ENCODE data around the gene WNT5B. TPM values are rescaled to one million over a fixed set of nuclear protein-coding genes. Genes with fewer than 3 reads are reported as not detected.

WNT5B gene
- total RNA-seq: 0.76 and 0.89 TPM in 2 replicates

DNA sequence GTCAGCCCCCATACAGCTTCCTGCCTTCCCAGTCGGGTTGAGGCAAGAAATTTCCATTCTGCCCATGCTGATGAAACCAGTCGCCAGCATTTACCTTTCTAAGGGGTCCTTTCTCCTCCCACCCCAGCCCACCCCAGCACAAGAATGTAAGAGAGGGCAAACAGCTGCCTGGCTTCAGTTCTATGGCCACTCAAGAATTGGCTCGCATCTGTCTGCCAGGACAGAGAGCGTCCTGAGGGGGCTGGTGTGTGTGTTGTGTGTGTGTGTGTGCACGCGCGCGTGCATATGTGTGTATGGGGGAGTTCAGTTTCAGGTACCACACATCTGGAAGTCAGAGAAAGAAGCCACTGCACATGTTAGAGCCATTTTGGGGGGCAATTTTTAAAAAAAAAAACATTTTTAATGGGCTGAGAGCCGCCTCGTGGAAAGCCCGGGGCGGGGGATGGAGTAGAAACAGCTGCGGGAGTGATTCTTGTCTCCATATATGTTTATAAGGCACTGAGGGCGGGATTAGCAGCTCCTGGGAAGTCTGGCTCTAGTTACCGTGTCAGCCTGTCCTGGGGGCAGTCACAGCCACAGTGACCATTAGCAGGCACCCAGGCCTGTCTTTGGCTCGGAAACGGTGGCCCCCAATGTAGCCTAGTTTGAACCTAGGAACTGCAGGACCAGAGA, at the start of gene WNT5B:
Gene WNT5B (plus strand): TSS at position 566 of the 672 bp plus-strand sequence. CDS start 2,124 bp downstream, outside the sequence.
- Mint-ChIP-seq H3K27me3 (peaks cover 69% of the 10 kb centered on the region), H3K9me3 (no peaks in the 10 kb centered on the region), H3K4me1 (peaks cover 9% of the 10 kb centered on the region), H3K36me3 (ENCODE audit: low read depth) (no peaks in the 10 kb centered on the region), H3K27ac (no peak within 1 kb of the TSS), H3K4me3 (peak within 1 kb of the TSS; percentile 53)
- no peak for DNase-seq
- intact Hi-C loops (cut with micrococcal nuclease): no loop called here

DNA sequence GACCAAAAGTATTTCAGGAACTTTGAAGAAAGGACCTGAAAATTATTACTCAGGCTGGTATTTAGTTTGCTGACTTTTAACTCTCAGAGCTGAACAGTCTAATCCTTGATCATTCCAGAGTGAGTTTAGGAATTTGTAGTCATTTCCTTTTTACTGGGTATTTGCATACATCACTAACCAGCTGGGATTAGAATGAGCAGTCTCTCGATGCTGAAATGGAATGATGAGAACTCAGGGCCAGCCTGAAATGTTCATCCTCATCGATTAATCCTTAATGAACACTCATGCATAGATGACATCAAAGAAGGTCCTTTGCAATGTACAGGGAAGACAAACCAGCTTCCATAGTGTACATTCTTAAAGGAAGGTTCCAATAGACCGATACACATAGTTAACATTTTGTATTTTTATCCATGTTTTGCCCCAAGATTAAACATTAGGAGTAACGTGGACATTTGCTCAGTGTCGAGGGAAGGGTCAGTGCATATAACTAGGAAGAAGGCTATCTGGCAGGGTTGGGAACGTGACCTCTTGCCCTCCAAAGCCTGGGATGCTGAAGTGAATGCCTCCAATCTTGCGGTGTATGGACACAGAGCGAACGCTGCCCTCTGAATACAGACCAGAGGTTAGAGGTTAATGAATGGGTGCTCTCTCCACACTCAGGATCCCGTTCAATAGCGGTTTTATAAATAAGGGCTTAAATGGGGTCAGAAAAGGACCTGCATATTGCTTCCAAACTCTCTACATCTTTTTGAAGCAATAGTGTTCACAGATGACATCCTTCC, 49.2 kb upstream of the WNT5B start:
- Mint-ChIP-seq H3K4me1 (peaks cover 6% of the 10 kb centered on the region), H3K27me3 (no peaks in the 10 kb centered on the region), H3K27ac (no peak overlapping the region), H3K4me3 (no peak overlapping the region), H3K9me3 (no peaks in the 10 kb centered on the region), H3K36me3 (ENCODE audit: low read depth) (peaks cover 4% of the 10 kb centered on the region)
- no peak for DNase-seq
- intact Hi-C loops (cut with micrococcal nuclease): loop anchor here (5.0 to 10.0 kb wide), 2 partner anchors 48 to 375 kb away; no protein-coding TSS in a partner anchor

DNA sequence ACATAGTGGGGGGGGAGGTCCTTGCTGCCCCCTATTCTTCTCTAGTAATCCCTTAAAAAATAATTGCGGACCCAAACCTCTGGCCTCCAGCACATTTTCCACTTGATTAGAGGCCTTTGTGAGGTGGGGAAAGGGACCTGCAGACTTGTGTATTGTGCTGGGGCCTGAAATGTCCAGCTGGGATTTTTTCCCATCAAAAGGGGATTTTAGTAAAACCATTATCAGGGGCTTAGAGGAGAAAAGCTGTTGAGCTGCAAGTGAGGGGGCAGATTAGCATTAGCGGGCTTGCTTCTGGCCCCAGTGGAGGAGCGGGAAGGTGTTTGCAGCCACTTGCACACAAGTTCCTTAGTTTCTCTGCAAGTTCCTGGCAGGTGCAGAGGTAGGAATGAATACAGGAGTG, 48.5 kb upstream of the WNT5B start:
- Mint-ChIP-seq H3K9me3 (no peaks in the 10 kb centered on the region), H3K27me3 (no peaks in the 10 kb centered on the region), H3K27ac (no peak overlapping the region), H3K4me1 (peaks cover 6% of the 10 kb centered on the region), H3K4me3 (no peak overlapping the region), H3K36me3 (ENCODE audit: low read depth) (peaks cover 4% of the 10 kb centered on the region)
- intact Hi-C loops (cut with micrococcal nuclease): loop anchor here (5.0 to 10.0 kb wide), 2 partner anchors 48 to 376 kb away; no protein-coding TSS in a partner anchor
- DNase-seq: no peak

DNA sequence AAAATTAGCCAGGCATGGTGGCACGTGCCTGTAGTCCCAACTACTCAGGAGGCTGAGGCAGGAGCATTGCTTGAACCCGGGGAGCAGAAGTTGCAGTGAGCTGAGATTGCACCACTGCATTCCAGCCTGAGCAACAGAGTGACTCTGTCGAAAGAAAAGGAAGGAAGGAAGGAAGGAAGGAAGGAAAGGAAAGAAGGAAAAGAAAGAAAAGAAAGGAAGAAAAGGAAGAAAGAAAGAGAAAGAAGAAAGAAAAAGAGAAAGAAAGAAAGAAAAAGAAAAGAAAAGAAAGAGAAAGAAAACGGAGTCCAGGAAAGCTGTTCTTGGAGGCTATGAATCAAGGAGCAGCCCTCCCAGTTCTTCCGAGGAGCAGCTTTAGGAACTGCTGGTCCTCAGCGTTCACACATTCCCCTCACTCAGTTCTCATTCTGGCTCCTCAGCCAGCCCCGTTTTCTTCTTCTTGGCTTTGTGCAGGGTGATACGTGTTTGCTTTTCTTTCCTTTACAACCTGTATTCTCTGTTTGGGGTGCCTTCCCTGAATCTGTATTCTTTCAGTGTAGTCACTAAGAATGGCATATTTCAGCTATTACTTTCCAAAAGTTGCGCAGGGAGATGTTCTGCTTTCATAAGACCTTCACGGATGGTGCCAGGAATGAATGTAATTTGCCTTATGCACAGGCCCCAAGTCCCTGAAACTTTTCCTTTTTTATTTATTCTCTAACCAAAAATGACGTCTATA, 46.9 kb upstream of the WNT5B start:
- DNase-seq: no peak
- Mint-ChIP-seq H3K9me3 (no peaks in the 10 kb centered on the region), H3K4me3 (no peak overlapping the region), H3K27me3 (no peaks in the 10 kb centered on the region), H3K27ac (no peak overlapping the region), H3K36me3 (ENCODE audit: low read depth) (peaks cover 4% of the 10 kb centered on the region), H3K4me1 (peaks cover 6% of the 10 kb centered on the region)
- intact Hi-C loops (cut with micrococcal nuclease): loop anchor here (2.0 to 10.0 kb wide), 3 partner anchors 50 to 377 kb away; no protein-coding TSS in a partner anchor

DNA sequence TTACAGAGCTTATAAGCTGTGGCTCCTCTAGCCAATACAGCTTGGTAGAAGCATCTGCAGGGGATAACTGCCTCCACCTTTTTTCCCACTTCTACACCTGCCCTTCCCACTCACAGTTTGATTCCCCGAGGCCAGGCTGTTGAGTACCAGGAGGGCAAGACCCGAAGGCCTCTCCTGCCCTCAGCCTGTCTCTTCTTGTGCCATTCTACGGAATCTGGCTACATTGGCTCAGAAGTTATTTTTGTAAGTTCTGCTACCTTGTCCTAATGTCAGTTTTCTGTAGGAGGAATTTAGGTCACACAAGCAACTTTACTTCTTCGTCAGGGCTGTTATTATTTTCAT, 46.4 kb upstream of the WNT5B start:
- Mint-ChIP-seq H3K9me3 (no peaks in the 10 kb centered on the region), H3K4me1 (peaks cover 7% of the 10 kb centered on the region), H3K36me3 (ENCODE audit: low read depth) (peaks cover 4% of the 10 kb centered on the region), H3K27ac (no peak overlapping the region), H3K4me3 (no peak overlapping the region), H3K27me3 (no peaks in the 10 kb centered on the region)
- intact Hi-C loops (cut with micrococcal nuclease): loop anchor here (1.0 to 10.0 kb wide), 4 partner anchors 50 to 464 kb away; no protein-coding TSS in a partner anchor
- DNase-seq: no peak

DNA sequence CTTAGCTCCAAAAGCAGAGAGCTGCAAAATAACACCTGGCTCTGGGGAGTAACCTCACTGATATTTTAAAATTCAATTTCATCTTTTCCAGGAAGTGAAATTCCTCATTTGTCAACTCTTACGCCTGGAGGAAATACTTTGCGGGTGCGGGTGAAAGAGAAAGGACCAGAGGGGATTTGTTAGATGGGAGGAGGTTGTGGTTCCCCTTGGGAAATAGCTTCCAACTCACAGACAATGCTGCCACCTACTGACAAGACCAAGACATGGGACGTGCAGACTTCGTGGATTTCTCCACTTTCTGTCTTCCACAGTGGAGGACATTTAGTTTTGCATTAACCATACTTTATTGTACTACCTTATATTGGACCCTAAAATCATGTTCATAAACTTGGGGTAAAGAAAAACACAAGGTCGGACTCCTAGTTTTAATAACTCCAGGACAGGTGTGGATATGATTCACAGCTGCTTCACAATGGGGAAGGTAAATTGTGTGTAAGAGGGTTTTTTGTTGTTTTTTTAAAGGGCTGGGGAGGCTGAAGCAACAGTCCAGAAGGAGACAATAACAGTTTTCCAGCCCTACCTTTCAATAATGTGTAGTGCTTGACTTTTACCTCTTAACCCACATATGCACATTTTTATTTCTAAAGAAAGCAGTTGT, 45.5 kb upstream of the WNT5B start:
- H3K27me3 Mint-ChIP-seq: no peaks in the 10 kb centered on the region
- DNase-seq: peak; percentile 91
- peaks cover 6% of the 10 kb centered on the region for H3K36me3 Mint-ChIP-seq (ENCODE audit: low read depth)
- H3K4me1 Mint-ChIP-seq: peaks cover 14% of the 10 kb centered on the region
- no peaks in the 10 kb centered on the region for H3K9me3 Mint-ChIP-seq
- no peak overlapping the region for H3K4me3 Mint-ChIP-seq
- intact Hi-C loops (cut with micrococcal nuclease): loop anchor here (1.0 to 10.0 kb wide), 4 partner anchors 51 to 465 kb away; no protein-coding TSS in a partner anchor
- H3K27ac Mint-ChIP-seq: no peak overlapping the region

DNA sequence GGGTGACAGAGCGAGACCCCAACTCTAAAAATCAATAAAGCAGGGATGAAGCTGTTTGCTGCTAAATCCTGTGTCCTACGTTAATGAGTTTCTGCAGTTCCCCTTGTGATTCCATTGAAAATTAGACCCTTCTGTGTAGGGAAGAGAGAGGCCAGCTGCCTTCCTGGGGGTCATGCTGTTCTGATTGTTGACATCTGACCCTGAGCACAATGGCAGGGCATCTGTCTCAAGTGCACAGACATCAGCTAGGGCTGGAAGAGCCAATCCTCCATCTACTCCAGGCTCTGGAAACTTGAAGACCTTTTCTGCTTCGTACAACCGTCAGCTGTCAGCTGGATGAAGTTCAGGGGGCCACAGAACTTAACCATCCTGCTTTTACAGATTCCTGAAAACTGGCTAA, 44.7 kb upstream of the WNT5B start:
- H3K36me3 Mint-ChIP-seq (ENCODE audit: low read depth): peaks cover 10% of the 10 kb centered on the region
- no peak overlapping the region for H3K27ac Mint-ChIP-seq
- H3K4me1 Mint-ChIP-seq: peaks cover 18% of the 10 kb centered on the region
- intact Hi-C loops (cut with micrococcal nuclease): loop anchor here (5.0 to 10.0 kb wide), 2 partner anchors 52 to 380 kb away; no protein-coding TSS in a partner anchor
- H3K4me3 Mint-ChIP-seq: no peak overlapping the region
- H3K27me3 Mint-ChIP-seq: no peaks in the 10 kb centered on the region
- DNase-seq: no peak
- H3K9me3 Mint-ChIP-seq: no peaks in the 10 kb centered on the region

DNA sequence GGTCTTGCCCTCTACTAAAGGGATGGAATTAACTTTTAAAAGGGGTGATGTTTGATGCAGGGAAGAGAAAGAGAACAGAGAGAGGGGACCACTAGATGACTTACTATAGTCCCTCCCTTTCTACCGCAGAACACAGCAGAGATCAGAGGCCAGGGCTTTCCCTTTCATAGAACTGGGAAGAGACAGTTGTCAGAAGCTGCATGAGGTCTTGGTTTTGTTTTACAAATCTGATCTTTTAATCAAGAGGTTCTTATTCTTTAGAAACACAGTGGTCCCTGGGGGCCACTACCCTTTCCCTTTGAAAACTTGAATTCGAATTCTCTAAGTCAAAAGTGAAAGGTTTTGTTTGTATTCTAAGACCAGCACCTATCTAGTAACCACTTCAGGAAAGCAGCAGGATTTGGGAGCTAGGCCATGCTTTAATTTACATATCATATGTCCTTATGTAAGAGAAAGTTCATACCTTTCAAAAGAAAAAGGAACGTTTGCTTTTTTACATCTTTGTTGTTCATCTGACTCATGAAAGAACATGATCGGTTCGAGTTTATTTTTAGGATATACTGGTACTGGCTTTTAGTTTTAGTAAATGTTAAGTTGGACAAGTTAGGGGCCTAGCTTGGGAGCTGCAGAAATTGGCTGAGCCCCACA, 41.0 kb upstream of the WNT5B start:
- Mint-ChIP-seq H3K36me3 (ENCODE audit: low read depth) (peaks cover 28% of the 10 kb centered on the region), H3K27ac (no peak overlapping the region), H3K4me3 (peak overlapping the region; percentile 24), H3K4me1 (peaks cover 47% of the 10 kb centered on the region), H3K27me3 (no peaks in the 10 kb centered on the region), H3K9me3 (no peaks in the 10 kb centered on the region)
- DNase-seq: no peak
- intact Hi-C loops (cut with micrococcal nuclease): loop anchor here (10.0 kb wide), 1 partner anchor 383 kb away; no protein-coding TSS in a partner anchor

DNA sequence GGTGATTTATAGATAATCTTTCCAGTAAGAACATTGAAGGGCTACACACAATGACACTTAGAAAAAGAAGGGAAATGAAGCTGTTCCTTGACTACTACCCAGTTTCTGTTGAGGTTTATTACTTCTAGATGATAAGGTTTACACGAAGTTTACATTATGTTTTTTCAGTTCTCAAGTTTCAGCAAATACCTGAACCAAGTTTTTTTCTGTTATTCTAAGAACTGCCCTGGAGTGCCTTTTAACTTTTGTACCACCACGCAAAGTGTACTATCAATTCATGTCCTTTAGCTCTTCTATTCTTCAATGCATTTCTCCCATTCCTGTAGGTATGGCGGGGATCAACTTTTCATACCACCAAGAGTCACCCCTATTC, 40.5 kb upstream of the WNT5B start:
- no peaks in the 10 kb centered on the region for H3K9me3 Mint-ChIP-seq
- H3K36me3 Mint-ChIP-seq (ENCODE audit: low read depth): peaks cover 28% of the 10 kb centered on the region
- H3K4me3 Mint-ChIP-seq: peak overlapping the region; percentile 24
- intact Hi-C loops (cut with micrococcal nuclease): loop anchor here (10.0 kb wide), 1 partner anchor 384 kb away; no protein-coding TSS in a partner anchor
- no peak for DNase-seq
- no peaks in the 10 kb centered on the region for H3K27me3 Mint-ChIP-seq
- H3K4me1 Mint-ChIP-seq: peaks cover 45% of the 10 kb centered on the region
- no peak overlapping the region for H3K27ac Mint-ChIP-seq

DNA sequence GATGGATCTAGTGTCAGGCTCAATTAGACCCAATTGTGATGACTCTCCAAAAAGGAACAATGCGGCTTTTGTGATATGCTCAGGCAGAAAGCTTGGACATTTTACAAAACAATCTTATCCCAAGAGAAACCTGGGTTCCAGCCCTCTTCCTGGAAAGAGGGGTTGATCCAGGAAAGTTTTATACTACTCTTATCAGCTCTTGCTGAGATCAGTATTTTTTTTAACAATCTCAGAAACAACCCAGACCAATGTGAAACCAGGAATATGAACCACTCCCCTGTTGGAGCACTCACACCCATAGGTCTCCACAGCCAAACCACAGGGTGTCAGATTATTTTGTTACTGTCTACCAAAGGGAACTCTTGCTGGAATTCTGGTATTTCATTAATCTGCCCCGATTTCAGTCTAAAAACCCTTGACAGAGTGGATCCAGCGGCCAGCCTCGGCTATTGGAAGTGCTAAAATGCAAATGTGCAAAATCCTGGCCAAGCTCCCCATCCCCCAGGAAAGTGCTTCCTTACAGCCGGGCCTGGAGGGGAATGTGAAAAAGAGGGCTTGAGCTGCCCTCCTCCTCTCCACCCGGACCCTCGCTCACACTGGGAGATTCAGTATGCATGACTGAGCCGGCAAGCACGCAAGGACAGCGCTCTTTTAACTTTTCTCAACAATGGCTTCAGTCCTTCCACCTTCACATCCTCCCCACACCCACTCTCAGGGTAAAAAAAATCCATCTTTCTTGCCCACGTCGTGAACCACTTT, 38.6 kb upstream of the WNT5B start:
- H3K4me1 Mint-ChIP-seq: peaks cover 51% of the 10 kb centered on the region
- DNase-seq: no peak
- H3K27ac Mint-ChIP-seq: peak overlapping the region; percentile 66
- H3K9me3 Mint-ChIP-seq: peaks cover 4% of the 10 kb centered on the region
- H3K36me3 Mint-ChIP-seq (ENCODE audit: low read depth): peaks cover 28% of the 10 kb centered on the region
- peak overlapping the region; percentile 99 for H3K4me3 Mint-ChIP-seq
- no peaks in the 10 kb centered on the region for H3K27me3 Mint-ChIP-seq
- intact Hi-C loops (cut with micrococcal nuclease): loop anchor here (2.0 to 10.0 kb wide), 5 partner anchors 14 to 963 kb away; partner anchors contain the start of gene ERC1

DNA sequence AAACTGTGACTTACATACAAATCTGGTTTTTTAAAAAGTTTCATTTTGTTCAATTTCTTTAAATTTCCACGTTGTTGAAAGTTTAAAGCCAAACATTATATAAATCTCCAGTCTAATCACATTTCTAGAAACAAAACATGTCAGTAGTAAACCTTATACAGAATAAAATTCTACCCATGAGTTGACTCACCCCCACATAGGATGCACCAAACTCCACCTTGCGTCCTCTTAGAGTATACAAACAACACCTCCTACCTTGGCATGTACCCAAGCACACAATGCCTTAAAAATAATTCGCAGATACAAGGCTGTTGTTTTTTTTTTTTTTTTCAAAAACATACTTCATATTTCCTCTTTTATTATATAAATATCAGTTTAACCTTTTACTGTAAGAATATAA, 38.0 kb upstream of the WNT5B start:
- peaks cover 4% of the 10 kb centered on the region for H3K9me3 Mint-ChIP-seq
- peaks cover 52% of the 10 kb centered on the region for H3K4me1 Mint-ChIP-seq

DNA sequence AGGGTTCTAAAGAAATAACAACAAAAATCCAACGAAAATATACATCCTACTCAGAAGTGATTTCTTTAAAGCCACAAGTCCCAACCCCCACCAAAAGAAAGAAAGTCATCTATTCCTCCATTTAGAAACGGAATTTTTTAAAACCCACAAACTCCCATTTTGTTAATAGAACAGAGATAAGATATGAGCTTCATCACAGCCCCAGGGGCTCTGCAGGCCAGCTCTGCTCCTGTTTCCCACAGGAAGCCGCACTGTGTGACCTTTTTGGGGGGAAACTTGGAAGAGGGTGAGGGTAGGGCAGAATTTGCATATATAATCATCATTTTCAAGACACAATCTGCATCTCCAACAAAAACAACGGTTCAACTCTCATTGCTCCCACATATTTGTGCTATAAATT, 37.5 kb upstream of the WNT5B start:
- Mint-ChIP-seq H3K9me3 (peaks cover 4% of the 10 kb centered on the region), H3K27ac (peak overlapping the region; percentile 90), H3K27me3 (no peaks in the 10 kb centered on the region), H3K4me1 (peaks cover 53% of the 10 kb centered on the region), H3K36me3 (ENCODE audit: low read depth) (peaks cover 28% of the 10 kb centered on the region), H3K4me3 (peak overlapping the region; percentile 99)
- no peak for DNase-seq
- intact Hi-C loops (cut with micrococcal nuclease): loop anchor here (2.0 to 10.0 kb wide), 5 partner anchors 13 to 964 kb away; partner anchors contain the start of gene ERC1

More for the DNA sequence above, 38.0 kb upstream of the WNT5B start:
- DNase-seq: peak; percentile 73
- Mint-ChIP-seq H3K27ac (peak overlapping the region; percentile 66), H3K4me3 (peak overlapping the region; percentile 99), H3K36me3 (ENCODE audit: low read depth) (peaks cover 28% of the 10 kb centered on the region), H3K27me3 (no peaks in the 10 kb centered on the region)
- intact Hi-C loops (cut with micrococcal nuclease): loop anchor here (2.0 to 10.0 kb wide), 5 partner anchors 14 to 964 kb away; partner anchors contain the start of gene ERC1

Data from activated CD4-positive, alpha-beta T cell treated with anti-CD3 and anti-CD28 coated beads, Interleukin-2, amount 10 ng/mL, durations not matched to agents 24 days and 14 days (primary cell).